Psoas muscle (tissue), 8 donors: Measurements from ENCODE around the gene FRMD8. TPM values are rescaled to one million over a fixed set of nuclear protein-coding genes. Genes with fewer than 3 reads are reported as not detected.

Experiments used
- ATAC-seq, 4 donors: fragments of 200-7000 bp; cut with Tn5 transposase; one replicate each; pipeline ENCODE4 v1.9.1; 2020; ENCODE audit warnings: moderate library complexity in 3 of 4, mild to moderate bottlenecking in 2 of 4
- DNase-seq, 2 donors: peaks; one replicate each; pipeline ENCODE4 v3.0.0-alpha.2; 2020
- H3K27ac ChIP-seq: fragments of 200-600 bp; one replicate; pipeline ENCODE4 v1.8.0; 2022
- H3K27me3 ChIP-seq, 3 donors: fragments of 200-600 bp in 1 of 3; one replicate each; pipeline versions ENCODE4 v1.6.1 to v1.8.0; 2013 to 2022; ENCODE audit warnings: low read length in 2 of 3, mild to moderate bottlenecking in 2 of 3, moderate library complexity in 1 of 3; ENCODE audit not compliant: insufficient read depth in 3 of 3
- H3K36me3 ChIP-seq, 2 donors: fragments of 200-600 bp in 1 of 2; one replicate each; pipeline versions ENCODE4 v1.6.1 to v1.8.0; 2013 to 2022; ENCODE audit warnings: low read depth in 1 of 2, mild to moderate bottlenecking in 1 of 2, moderate library complexity in 1 of 2; ENCODE audit not compliant: insufficient read depth in 1 of 2
- H3K4me1 ChIP-seq: fragments of 200-600 bp; one replicate; pipeline ENCODE4 v1.8.0; 2022
- H3K4me3 ChIP-seq: fragments of 200-600 bp; one replicate; pipeline ENCODE4 v1.8.0; 2022; ENCODE audit warnings: mild to moderate bottlenecking
- H3K9me3 ChIP-seq: fragments of 200-600 bp; one replicate; pipeline ENCODE4 v1.8.0; 2022
- WGBS, 3 donors: extraction: QIAGEN DNeasy Blood & Tissue Kit; methylation state at CpG; one replicate each; pipeline versions ENCODE4 v1.1.6 to v1.1.7; 2013; 5-methylcytosine and 5-hydroxymethylcytosine counted together
- intact Hi-C, 2 donors: fragments of 100-400 bp; cut with DNase I; formaldehyde crosslinking; loops; one replicate each; pipeline versions ENCODE4 v1.11.0 to v1.14.2; 2022
- polyA plus RNA-seq, 3 donors: library from polyadenylated mRNA; stranded (reverse); fragments of 200-250 nt; gene quantifications; one replicate each; pipeline ENCODE4 v1.2.3, GENCODE V29; 2013
- total RNA-seq, 4 donors: library from RNA; stranded (reverse); fragmentation: NEBNext Ultra II Directional in 2 of 4; extraction: Animal tissue kit (Norgen Biotek cat#: 25700) in 2 of 4; gene quantifications; one replicate each; pipeline versions ENCODE4 v1.2.1 to v1.2.4, GENCODE V29; 2021 to 2023
- TF ChIP-seq, protein P1 (sequence below): fragments of 200-600 bp; IDR thresholded peaks from one replicate; pipeline ENCODE4 v1.8.0; 2022; ENCODE audit warnings: antibody characterized with exemption
- donor health status: healthy with polysubstance abuse.
- donor health status: DM: no; HTN: no; CAD: no; lungs with moderate emphysema.
- donor health status: Bipolar disorder and iron deficiency.
- donor health status: healthy.
- donor health status: DM: yes; HTN: yes; CAD: no.
- donor health status: DM: no; HTN: no; CAD: no.
- donor health status: DM: no; HTN: no; CAD: no.
- donor health status: DM: yes; HTN: yes; CAD: no.

Gene FRMD8
- total and polyA plus RNA-seq, 7 donors, result 7.4 to 27.7 (median 12.9) TPM

DNA sequence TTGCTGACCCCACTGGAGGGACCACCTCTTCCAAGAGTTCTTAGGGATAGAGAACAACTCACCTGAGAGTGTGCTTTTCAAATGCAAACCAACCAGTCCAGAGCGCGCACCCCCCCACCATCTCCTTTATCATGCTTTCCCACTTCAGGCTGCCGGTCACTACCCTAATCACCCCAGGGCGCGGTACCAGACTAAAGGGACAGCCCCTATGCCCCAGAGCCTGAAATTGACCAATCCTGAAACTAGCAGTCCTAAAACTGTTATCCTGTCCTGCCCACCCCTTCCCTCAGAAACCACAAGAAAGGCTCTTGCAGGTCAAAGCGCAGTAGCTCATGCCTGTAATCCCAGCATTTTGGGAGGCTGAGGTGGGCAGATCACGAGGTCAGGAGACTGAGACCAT, 73.1 kb downstream of the FRMD8 start:
- 87 to 92% (median 89%) methylated on average over 7 of the region's 7 CpGs for WGBS, 3 donors
- no peak overlapping the region for H3K27ac ChIP-seq
- intact Hi-C loops, result no loop called here
- no peaks in the 10 kb centered on the region for H3K27me3 ChIP-seq
- no peak overlapping the region for H3K4me3 ChIP-seq
- TF ChIP-seq, protein P1, sequence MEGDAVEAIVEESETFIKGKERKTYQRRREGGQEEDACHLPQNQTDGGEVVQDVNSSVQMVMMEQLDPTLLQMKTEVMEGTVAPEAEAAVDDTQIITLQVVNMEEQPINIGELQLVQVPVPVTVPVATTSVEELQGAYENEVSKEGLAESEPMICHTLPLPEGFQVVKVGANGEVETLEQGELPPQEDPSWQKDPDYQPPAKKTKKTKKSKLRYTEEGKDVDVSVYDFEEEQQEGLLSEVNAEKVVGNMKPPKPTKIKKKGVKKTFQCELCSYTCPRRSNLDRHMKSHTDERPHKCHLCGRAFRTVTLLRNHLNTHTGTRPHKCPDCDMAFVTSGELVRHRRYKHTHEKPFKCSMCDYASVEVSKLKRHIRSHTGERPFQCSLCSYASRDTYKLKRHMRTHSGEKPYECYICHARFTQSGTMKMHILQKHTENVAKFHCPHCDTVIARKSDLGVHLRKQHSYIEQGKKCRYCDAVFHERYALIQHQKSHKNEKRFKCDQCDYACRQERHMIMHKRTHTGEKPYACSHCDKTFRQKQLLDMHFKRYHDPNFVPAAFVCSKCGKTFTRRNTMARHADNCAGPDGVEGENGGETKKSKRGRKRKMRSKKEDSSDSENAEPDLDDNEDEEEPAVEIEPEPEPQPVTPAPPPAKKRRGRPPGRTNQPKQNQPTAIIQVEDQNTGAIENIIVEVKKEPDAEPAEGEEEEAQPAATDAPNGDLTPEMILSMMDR, result no peak
- no peaks in the 10 kb centered on the region for H3K36me3 ChIP-seq
- peaks cover 15% of the 10 kb centered on the region for H3K4me1 ChIP-seq
- H3K9me3 ChIP-seq, result no peaks in the 10 kb centered on the region
- DNase-seq (no peak), ATAC-seq (no peak)

Other genes starting within 250 kb of the FRMD8 start
- not detected for gene SPDYC, start 216.4 kb upstream of the FRMD8 start, total RNA-seq
- gene SPDYC, start 216.4 kb upstream of the FRMD8 start, polyA plus RNA-seq, result not detected
- gene CAPN1, start 204.7 kb upstream of the FRMD8 start, total RNA-seq, result 100 to 1,000 TPM in 1 of 4 donors, 10 to 100 TPM in 3; 72.4 to 105 (median 81.5) TPM
- gene CAPN1, start 204.7 kb upstream of the FRMD8 start, polyA plus RNA-seq, result 10 to 100 TPM; 65.7 to 97.4 (median 86.5) TPM
- gene POLA2, start 124.7 kb upstream of the FRMD8 start, total RNA-seq, result 1 to 10 TPM; 1.7 to 3.4 (median 3.0) TPM
- gene POLA2, start 124.7 kb upstream of the FRMD8 start, polyA plus RNA-seq, result 1 to 10 TPM; 2.1 to 5.8 (median 4.3) TPM
- 1 to 10 TPM; 4.9 to 7.3 (median 6.8) TPM for gene CDC42EP2, start 71.8 kb upstream of the FRMD8 start, total RNA-seq
- 1 to 10 TPM; 2.7 to 5.9 (median 3.3) TPM for gene CDC42EP2, start 71.8 kb upstream of the FRMD8 start, polyA plus RNA-seq
- 10 to 100 TPM; 26.5 to 43.8 (median 40.6) TPM for gene DPF2, start 52.8 kb upstream of the FRMD8 start, total RNA-seq
- 10 to 100 TPM; 24.8 to 39.2 (median 29.7) TPM for gene DPF2, start 52.8 kb upstream of the FRMD8 start, polyA plus RNA-seq
- under 1 TPM in 1 of 4 donors, not detected in 3; 0.25 TPM for gene TIGD3, start 31.9 kb upstream of the FRMD8 start, total RNA-seq
- under 1 TPM; 0.05 to 0.09 (median 0.08) TPM for gene TIGD3, start 31.9 kb upstream of the FRMD8 start, polyA plus RNA-seq
- gene SLC25A45, start 4.0 kb upstream of the FRMD8 start, total RNA-seq, result 1 to 10 TPM; 5.7 to 8.8 (median 7.2) TPM
- 10 to 100 TPM in 1 of 3 donors, 1 to 10 TPM in 2; 3.7 to 18.5 (median 6.1) TPM for gene SLC25A45, start 4.0 kb upstream of the FRMD8 start, polyA plus RNA-seq
- 1,000 to 10,000 TPM in 1 of 4 donors, 100 to 1,000 TPM in 3; 517 to 1,759 (median 646) TPM for gene NEAT1, start 36.2 kb downstream of the FRMD8 start, total RNA-seq
- 100 to 1,000 TPM; 474 to 758 (median 716) TPM for gene NEAT1, start 36.2 kb downstream of the FRMD8 start, polyA plus RNA-seq
- gene MALAT1, start 112.4 kb downstream of the FRMD8 start, total RNA-seq, result over 10,000 TPM in 1 of 4 donors, 1,000 to 10,000 TPM in 3; 3,071 to 11,376 (median 4,986) TPM
- gene MALAT1, start 112.4 kb downstream of the FRMD8 start, polyA plus RNA-seq, result 100 to 1,000 TPM; 102 to 846 (median 299) TPM
- 100 to 1,000 TPM in 1 of 4 donors, 10 to 100 TPM in 3; 77.8 to 106 (median 92.6) TPM for gene SCYL1, start 138.4 kb downstream of the FRMD8 start, total RNA-seq
- 10 to 100 TPM; 66.9 to 87.4 (median 79.4) TPM for gene SCYL1, start 138.4 kb downstream of the FRMD8 start, polyA plus RNA-seq
- 10 to 100 TPM; 27.9 to 82.3 (median 51.4) TPM for gene LTBP3, start 171.7 kb downstream of the FRMD8 start, total RNA-seq
- gene LTBP3, start 171.7 kb downstream of the FRMD8 start, polyA plus RNA-seq, result 10 to 100 TPM; 12.7 to 19.2 (median 17.2) TPM
- gene ZNRD2, start 183.8 kb downstream of the FRMD8 start, total RNA-seq, result 10 to 100 TPM; 31.6 to 43.5 (median 38.0) TPM
- 100 to 1,000 TPM in 1 of 3 donors, 10 to 100 TPM in 2; 58.8 to 118 (median 94.2) TPM for gene ZNRD2, start 183.8 kb downstream of the FRMD8 start, polyA plus RNA-seq
- gene FAM89B, start 185.9 kb downstream of the FRMD8 start, total RNA-seq, result 100 to 1,000 TPM in 1 of 4 donors, 10 to 100 TPM in 3; 59.0 to 110 (median 66.9) TPM
- 100 to 1,000 TPM in 1 of 3 donors, 10 to 100 TPM in 2; 66.9 to 112 (median 67.4) TPM for gene FAM89B, start 185.9 kb downstream of the FRMD8 start, polyA plus RNA-seq
- 100 to 1,000 TPM; 208 to 345 (median 282) TPM for gene EHBP1L1, start 189.4 kb downstream of the FRMD8 start, total RNA-seq
- gene EHBP1L1, start 189.4 kb downstream of the FRMD8 start, polyA plus RNA-seq, result 100 to 1,000 TPM; 114 to 177 (median 170) TPM
- gene KCNK7, start 209.2 kb downstream of the FRMD8 start, total RNA-seq, result under 1 TPM in 3 of 4 donors, not detected in 1; 0.19 to 0.56 (median 0.27) TPM
- 1 to 10 TPM in 1 of 3 donors, under 1 TPM in 2; 0.22 to 1.4 (median 0.99) TPM for gene KCNK7, start 209.2 kb downstream of the FRMD8 start, polyA plus RNA-seq
- 10 to 100 TPM; 14.5 to 18.8 (median 16.8) TPM for gene MAP3K11, start 227.6 kb downstream of the FRMD8 start, total RNA-seq
- 10 to 100 TPM in 2 of 3 donors, 1 to 10 TPM in 1; 8.8 to 13.9 (median 10.7) TPM for gene MAP3K11, start 227.6 kb downstream of the FRMD8 start, polyA plus RNA-seq
- 10 to 100 TPM in 1 of 4 donors, 1 to 10 TPM in 3; 8.9 to 10.8 (median 9.7) TPM for gene PCNX3, start 229.1 kb downstream of the FRMD8 start, total RNA-seq
- gene PCNX3, start 229.1 kb downstream of the FRMD8 start, polyA plus RNA-seq, result 10 to 100 TPM in 2 of 3 donors, 1 to 10 TPM in 1; 6.5 to 15.5 (median 11.4) TPM